ENCODE results near the gene PLCH1.

DNA sequence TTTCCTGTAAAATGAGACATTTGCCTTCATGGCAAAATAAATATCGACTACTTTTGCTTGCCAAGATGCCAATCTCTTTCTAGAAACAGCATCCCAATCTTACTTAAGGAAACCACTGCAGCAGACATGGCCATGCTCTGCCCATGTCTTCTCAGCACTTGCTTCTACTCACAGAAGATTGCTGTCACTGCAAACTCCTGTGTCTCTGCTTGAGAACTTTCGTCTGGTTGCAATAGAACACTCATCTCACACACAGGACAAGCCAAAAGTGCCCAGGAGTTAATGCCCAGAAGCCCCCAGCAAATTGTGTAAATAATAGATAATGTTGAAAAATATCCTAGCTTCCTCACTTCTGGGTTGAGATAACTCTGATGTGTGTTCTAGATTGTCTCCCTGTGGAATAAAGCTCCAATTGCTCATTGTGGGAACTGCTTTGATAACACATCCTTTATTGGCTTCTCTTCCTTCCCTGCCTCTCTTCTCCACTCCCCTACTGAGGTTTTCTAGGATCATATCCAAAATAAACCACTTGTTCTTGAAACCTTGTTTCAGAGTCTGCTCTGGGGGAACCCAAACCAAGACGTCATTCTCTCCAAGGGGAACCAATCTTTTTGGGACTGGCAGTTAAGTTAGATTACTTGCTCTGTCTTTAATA is 295.1 kb downstream of the PLCH1 start:
- no peak for TF ChIP-seq POLR2A (IDR thresholded peaks at IDR 0.05)
- TF ChIP-seq, protein P1, sequence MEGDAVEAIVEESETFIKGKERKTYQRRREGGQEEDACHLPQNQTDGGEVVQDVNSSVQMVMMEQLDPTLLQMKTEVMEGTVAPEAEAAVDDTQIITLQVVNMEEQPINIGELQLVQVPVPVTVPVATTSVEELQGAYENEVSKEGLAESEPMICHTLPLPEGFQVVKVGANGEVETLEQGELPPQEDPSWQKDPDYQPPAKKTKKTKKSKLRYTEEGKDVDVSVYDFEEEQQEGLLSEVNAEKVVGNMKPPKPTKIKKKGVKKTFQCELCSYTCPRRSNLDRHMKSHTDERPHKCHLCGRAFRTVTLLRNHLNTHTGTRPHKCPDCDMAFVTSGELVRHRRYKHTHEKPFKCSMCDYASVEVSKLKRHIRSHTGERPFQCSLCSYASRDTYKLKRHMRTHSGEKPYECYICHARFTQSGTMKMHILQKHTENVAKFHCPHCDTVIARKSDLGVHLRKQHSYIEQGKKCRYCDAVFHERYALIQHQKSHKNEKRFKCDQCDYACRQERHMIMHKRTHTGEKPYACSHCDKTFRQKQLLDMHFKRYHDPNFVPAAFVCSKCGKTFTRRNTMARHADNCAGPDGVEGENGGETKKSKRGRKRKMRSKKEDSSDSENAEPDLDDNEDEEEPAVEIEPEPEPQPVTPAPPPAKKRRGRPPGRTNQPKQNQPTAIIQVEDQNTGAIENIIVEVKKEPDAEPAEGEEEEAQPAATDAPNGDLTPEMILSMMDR (IDR thresholded peaks at IDR 0.05) = no peak
